ENCODE measurements around the gene FIZ1. TPM values are rescaled to one million over a fixed set of nuclear protein-coding genes. Genes with fewer than 3 reads are reported as not detected.

FIZ1 gene, protein sequence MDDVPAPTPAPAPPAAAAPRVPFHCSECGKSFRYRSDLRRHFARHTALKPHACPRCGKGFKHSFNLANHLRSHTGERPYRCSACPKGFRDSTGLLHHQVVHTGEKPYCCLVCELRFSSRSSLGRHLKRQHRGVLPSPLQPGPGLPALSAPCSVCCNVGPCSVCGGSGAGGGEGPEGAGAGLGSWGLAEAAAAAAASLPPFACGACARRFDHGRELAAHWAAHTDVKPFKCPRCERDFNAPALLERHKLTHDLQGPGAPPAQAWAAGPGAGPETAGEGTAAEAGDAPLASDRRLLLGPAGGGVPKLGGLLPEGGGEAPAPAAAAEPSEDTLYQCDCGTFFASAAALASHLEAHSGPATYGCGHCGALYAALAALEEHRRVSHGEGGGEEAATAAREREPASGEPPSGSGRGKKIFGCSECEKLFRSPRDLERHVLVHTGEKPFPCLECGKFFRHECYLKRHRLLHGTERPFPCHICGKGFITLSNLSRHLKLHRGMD
- 18.4 TPM for total RNA-seq

DNA sequence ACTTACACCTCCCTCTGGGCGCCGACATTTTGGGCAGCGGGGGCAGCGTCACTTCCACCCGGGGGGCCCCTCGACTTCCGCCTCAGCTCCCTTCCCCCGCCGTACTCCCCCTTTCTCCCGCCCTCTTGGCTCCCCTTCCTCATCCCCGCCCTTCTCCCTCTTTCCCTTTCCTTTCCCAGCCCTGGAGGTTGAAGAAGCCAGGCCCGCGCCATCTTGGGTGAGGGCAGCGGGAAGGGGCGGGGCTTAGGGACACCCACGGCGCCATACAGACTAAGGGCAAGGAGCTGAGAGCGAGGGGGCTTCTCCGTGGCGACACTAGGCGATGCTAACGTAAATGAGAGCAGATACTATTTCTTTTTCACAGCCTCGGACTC, at the start of gene FIZ1:
TSS of gene FIZ1 (minus strand) at position 50 of the 374 bp plus-strand sequence. CDS start 1,652 bp downstream, outside the sequence.
- DNase-seq (ENCODE audit: low spot score): peak; percentile 99

DNA sequence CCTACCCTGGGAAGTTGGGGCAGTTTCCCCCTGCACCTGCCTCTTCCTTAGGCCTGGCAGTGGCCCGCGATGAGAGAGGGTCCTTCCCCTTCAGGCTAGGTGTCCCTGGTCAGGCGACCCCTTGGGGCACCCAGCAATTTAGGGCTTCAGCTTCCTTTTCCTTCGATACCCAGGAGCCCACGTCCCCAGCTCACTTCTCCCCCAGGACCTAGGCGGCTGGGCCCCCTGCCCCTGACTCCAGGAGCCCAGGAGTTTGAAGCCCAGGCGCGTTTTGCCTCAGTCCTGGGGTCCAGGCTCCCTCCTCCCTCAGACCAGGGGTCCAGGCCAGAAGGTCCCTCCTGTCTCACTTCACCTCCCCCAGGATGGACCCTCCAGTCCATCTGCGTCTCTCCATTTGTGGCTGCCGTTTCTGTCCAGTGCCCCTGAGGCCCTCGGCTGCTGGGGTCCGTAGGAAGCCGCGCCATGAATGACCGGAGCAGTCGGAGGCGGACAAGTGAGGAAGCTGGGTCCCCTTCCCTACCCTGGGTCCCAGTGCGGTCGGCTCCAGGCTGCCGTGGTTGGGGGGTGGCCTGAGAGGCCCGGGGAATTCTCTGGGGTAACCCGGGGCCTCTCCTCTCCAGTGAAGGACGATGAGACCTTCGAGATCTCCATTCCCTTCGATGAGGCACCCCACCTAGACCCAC, 49.4 kb upstream of the FIZ1 start:
- DNase-seq (ENCODE audit: low spot score): no peak

DNA sequence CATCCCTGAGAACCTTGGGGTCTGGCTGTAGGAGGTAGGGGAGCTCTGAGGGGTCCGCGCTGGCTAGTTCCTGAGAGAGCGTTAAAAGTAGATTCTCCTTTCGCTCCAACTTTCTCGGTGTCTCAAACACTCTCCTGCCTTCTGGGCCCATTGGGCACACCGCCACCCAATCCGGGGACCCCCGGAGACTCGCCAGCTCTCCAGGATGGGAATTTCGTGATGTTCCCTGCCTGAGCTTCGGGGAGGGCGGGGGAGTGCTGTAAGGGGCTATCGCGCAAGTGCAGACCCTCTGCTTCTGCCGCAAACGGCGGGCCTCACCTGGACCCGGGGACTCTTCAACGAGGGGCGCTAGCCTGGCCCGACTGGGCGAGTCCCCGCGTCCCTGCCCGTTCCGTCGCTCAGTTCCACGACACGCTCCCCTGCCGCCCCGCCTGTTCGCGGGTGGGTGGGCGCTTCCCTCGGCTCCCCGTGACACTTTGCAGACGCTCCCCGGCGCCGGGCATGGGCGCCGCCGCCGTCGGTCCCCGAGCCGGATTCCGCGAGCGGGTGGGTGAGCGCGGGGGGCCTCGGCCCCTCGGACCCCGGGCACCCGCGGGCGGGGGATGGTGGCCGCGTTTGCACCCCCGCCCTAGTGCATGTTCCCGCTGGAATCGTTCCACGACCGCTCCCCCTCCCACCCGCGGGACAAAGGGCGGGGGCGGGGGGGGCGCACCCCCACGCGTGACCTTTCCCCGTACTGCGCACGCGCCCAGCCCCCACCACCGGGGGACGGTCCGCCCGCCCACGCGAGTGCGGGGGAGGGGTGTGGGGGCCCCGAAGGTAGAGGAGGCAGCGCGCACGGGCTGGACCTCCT, 48.6 kb upstream of the FIZ1 start, which contains the start of gene CCDC106:
TSS of gene CCDC106 (plus strand) at position 481 of the 853 bp plus-strand sequence. CDS start 835 bp downstream, outside the sequence.
- DNase-seq (ENCODE audit: low spot score): peak; percentile 62

DNA sequence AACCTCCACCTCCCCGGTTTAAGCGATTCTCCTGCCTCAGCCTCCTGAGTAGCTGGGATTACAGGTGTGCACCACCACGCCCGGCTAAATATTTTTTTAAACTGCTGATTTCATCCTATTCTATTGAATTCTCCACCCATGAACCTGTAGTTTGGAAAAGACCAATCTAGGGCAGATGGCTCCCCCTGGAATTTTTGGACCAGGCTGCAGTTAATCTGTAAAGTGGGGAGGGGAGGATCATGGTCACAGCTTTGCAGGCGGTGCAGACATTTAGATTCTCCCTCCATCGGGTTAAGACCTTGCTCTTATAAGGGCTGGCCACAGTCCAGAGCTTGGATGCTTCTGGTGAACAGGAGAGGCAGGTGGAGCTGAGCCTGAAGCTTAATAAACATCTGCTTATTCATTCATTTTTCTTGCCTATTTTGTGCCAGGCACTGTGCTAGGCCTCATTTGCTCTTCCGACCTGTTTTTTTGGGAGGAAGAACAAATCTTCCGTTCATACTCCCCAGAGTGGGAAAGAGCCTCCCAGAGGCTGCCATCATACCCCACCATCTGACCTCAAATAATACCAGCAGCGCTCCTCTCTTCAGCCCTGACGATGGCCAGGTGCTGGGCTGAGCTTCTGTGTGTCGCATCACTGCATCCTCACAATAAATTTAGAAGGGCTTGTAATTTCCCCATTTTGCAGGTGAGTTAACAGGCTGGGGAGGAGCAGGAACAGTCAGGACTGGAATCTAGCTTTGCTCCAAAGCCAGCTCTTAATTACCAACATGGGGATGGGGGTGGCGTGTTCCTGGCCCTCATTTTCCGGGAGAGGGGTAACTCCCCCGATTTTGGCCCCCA, 47.8 kb upstream of the FIZ1 start:
- DNase-seq (ENCODE audit: low spot score): no peak

DNA sequence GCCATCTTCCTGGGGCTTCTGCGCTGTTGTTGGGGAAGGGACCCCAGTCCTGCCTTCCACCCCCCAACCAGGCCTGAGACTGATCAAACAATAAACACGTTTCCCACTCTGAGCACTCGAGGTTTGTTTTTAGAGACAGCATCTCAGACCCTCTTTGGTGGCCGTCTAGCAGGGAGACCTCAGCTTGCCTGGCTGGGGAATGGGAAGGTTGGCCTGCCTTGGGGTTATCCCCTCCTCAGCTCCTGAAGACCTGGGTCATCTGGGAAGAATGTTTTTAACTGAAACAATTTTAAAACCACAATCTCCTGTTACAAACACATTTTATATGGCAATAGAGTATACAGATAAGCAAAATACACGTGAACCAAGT, 46.2 kb upstream of the FIZ1 start:
- no peak for DNase-seq (ENCODE audit: low spot score)

DNA sequence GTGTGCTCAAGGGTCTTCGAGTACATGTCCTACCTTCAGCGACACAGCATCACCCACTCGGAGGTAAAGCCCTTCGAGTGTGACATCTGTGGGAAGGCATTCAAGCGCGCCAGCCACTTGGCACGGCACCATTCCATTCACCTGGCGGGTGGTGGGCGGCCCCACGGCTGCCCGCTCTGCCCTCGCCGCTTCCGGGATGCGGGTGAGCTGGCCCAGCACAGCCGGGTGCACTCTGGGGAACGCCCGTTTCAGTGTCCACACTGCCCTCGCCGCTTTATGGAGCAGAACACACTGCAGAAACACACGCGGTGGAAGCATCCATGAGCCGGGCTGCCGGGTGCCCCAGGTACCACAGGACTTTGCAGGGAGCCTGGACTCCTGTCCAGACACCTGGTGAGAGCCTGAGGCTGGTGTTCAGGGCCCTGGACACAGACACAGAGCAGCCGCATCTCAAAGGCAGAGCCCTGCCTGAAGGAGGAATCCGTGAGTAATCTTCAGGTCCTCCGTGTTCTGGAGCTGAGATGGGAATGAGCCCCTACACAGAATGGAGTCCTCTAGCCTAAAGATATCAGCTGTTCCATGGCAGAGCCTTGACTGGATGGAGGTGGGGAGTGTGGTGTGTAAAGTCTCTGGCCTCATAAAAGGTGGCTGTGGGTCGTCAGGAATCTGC, 45.7 kb upstream of the FIZ1 start:
- no peak for DNase-seq (ENCODE audit: low spot score)

DNA sequence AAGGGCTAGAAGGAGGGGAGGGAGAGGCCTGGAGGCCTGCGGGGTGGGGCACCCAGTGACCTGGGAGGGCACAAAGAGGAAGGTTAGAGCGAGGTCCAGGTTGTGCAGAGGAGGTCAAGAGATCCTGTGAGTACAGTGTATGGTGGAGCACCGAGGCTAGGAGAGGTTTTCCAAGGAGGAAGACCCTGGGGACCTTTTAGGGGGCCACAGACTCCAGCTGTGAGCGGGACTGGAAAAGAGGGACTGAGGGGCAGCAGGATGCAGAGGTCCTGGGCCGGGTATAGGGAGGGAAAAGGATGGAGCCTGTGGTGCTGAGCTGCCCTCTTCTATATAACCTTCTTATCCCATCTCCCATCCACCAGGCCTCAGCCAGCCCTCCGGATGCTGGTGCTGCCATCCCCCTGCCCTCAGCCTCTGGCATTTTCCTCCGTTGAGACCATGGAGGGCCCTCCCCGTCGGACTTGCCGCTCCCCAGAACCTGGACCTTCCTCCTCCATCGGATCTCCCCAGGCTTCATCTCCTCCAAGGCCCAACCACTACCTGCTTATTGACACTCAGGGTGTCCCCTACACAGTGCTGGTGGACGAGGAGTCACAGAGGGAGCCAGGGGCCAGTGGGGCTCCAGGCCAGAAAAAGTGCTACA, 45.0 kb upstream of the FIZ1 start:
- DNase-seq (ENCODE audit: low spot score): no peak

DNA sequence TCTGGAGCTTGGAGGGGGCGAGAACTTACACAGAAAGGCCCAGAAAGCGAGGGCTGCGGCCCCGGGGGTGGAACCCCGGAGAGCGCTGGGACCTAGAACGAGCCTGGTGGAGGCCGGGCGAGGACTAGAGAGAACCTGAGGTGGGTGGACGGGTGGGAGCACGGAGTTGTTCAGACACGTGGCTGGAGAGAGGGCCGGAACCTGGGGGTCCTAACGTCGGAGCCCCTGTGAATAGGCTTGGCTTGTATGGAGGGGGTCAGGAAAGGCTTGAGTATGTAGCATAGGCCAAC, 44.5 kb upstream of the FIZ1 start:
- no peak for DNase-seq (ENCODE audit: low spot score)

DNA sequence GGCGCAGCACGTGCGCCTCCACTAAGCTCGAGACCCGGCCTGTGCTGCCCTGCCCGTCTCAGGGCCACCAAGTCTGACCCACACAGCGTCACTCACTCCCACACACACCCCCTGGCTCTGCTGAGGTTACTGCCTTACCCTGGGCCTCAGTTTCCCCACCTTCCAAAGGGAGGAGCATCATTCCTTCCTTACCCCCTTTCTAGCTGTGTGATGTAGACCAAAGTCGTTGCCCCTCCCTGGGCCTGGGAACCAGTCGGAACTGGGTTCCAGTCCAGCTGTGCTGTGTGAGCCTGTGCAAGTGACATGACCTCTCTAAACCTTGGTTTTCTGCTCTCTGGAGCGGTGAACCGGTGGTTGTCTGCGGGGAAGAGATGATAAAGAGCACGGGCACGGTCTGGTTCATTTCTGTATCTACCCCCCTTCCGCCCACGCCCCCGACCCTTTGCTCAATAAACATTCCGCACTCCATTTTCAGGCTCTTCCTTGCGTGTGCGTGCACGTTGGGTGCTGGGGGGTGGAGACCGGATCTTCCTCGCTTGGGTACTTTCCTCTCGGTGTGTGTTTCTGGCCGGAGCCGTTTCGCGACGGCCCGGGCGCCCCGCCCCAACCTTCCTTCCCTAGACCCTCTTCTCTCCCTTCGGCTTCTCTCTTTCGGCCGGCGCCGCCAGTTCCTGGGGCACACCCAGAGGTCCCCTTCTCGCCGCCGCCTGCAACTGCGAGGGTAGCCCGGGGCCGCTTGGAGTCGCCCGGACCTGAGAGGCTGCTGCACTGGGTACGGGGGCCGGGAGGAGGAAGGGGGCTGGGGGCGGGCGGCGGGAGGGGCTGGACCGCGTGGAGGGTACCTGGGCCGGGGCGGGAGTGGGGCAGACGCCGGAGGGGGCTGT, 43.9 kb upstream of the FIZ1 start, which contains the start of gene ZNF581:
TSS of gene ZNF581 (plus strand) at position 647 of the 884 bp plus-strand sequence. CDS start 923 bp downstream, outside the sequence.
- DNase-seq (ENCODE audit: low spot score): peak; percentile 86

DNA sequence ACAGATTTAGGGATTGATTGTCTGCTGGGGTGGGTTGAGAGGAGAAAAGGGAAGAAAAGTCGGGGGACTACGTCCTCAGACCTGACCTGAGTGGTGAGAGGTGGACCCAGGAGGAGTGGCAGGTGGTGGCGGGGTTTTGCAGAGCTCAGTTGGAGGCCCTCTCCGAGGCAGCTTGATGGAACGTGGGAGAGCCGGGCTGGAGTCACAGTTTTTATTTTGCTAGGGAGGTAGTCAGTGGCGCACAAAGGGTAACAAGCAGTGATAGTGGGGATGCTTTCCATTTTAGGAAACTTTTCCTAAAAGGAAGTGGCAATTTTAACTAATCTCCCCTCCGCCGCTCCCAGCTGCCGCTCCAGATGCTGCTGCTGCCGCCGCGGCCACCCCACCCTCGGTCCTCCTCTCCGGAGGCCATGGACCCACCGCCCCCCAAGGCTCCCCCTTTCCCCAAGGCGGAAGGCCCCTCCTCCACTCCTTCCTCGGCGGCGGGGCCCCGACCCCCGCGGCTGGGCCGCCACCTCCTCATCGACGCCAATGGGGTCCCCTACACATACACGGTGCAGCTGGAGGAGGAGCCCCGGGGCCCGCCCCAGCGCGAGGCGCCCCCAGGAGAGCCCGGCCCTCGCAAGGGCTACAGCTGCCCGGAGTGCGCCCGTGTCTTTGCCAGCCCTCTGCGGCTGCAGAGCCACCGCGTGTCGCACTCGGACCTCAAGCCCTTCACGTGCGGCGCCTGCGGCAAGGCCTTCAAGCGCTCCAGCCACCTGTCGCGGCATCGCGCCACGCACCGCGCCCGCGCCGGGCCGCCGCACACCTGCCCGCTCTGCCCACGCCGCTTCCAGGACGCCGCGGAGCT, 43.1 kb upstream of the FIZ1 start:
- DNase-seq (ENCODE audit: low spot score): no peak

DNA sequence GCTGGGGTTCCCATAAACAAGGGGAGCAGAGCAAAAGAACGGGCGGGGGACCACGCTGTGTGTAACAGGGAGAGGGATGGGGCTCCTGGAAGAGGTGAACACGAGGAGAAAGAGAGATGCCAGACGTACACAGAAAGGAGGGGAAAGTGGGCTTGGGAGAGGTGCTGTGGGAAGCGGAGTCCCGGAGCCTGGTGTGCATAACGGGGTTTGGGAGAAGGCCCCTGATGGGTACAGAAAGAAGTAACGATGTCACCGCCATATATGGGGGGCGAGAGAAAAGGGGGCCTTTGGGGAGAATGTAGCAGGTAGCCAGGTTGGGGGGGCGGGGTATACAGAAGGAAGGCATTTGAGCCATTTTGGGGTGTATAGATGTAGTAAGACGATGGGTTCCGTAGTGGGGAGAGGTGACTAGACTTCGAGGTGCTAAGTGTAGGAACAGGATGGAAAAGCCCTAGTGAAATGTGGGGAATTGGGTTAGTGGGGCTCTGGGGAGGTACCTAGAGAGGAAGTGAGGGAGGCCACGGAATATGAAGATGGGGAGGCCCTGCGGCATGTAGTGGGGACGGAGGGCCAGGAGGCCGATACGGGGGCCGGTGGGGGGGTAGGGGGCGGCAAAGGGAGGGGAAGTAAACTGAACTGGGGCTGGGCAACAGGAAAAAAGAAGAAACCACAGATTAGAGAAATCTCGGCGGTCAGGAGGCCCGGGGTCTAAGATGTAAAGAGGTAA, 42.3 kb upstream of the FIZ1 start:
- DNase-seq (ENCODE audit: low spot score): no peak

DNA sequence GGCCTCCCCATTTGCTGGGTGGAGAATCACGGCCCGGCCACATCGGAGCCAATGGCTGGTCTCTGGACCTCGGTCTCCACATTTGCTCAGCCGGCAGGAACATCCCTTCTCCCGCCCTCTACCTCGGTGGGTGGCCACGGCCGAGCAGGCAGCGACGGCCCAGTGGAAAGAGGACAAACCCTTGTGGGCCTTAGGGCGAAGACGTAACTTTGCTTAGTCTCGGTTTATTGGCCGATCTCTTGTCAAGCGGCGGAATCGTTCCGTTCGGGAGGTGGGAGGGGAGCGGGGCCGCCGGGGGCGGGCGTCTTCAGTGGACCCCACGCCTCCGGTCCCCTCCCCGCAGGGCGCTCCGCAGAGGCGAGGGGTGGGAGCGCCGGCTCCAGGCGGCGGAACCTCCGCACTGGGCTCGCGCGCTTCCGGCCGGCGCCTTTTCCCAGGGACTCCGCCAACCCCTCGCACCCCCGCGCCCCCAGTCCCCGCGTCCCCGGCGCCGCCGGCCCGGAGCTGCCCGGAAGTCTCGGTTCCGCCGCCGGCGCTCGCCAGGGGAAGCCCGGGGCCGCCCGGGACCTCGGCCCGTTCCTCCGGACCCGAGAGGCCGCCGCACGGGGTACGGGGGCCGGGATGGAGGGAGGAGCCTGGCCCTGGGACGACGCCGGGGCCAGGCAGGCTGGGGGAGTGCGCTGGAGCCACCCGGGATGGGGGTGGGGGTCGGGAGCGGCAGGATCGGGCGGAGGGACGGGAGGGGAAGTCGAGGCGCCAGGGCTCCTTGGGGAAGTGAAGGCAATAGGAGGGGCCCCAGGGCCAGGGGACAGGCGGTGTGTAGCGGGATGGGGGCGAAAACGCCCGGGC, 41.5 kb upstream of the FIZ1 start, which contains the start of gene ZNF580:
TSS of gene ZNF580 (plus strand) at position 426 of the 849 bp plus-strand sequence. CDS start 1,507 bp downstream, outside the sequence.
- DNase-seq (ENCODE audit: low spot score): peak; percentile 76

DNA sequence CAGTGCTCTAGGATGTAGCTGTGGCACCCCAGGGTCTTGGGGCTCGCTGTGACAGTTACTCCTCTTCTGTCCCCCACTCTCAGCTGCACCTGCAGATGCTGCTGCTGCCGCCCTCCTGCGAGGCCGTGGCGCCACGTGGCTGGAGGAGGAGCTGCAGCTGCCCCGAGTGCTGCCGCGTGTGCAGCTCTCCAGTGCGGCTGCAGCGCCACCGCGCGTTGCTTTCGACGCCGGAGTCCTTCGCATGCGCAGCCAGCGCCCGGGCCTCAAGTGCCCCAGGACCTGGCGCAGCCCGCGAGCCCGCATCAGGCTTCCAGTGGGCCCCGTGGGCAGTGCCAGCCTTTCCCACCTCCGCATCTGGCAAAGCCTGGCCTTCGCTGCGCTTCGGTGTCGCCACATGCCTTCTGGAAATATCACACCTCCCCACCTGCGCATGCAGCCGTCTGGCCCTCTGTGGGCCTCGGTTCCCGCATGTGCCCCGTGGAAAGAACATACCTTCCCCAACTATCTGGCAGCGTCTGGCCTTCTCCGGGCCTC, 40.8 kb upstream of the FIZ1 start:
- DNase-seq (ENCODE audit: low spot score): peak; percentile 65

DNA sequence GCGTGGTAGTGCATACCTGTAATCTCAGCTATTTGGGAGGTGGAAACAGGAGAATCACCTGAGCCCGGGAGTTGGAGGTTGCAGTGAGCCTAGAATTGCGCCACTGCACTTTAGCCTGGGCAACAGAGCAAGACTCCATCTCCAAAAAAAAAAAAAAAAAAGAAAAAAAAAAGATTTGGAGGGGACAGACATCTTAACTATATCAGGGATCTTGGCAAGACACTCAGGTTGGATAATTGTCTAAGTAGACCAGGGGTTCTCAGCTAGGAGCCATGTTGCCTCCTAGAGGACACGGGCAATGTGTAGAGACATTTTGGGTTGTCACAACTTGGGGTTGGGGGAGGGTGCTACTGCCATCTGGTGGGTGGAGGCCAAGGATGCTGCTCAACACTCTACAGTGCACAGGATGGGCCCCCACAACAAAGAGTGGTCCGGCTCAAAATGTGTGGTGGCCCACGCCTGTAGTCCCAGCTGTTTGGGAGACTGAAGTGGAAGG, 39.6 kb upstream of the FIZ1 start:
- no peak for DNase-seq (ENCODE audit: low spot score)

DNA sequence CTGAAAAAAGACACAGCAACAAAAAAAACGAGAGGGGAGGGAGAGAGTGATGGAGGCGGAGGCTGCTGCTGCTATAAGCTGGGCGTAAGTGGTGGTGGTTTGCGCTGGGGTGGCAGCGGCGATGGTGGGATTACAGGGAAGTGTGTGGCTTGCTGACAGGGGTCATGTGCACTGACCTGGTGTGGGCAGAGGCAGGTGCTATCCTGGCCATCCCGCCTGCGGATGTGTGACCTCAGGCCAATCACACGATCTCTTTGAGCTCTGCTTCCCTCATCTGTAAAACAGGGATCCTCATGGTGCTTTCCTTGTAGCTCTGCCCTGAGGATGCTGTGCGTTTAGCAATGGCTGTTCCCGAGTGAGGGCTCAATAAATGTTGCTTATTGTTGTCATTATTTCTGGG, 38.2 kb upstream of the FIZ1 start:
- DNase-seq (ENCODE audit: low spot score): no peak

DNA sequence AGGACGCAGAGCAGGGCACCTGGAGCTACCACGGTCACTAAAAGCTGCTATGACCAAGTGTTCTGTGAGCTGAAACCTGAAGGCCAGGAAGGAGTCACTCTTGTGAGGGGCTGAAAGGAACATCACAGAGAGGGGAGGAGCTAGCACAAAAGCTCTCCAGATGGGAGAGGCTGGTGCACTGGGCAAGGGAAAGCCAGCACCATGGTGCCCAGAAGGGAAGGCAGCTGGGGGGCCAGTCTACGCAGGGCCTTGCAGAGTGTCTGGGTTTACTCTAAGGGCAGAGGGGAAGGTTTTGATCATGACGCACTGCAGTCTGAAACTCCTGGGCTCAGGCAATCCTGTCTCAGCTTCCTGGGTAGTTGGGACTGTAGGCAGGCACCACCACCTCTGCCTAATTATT, 37.4 kb upstream of the FIZ1 start:
- DNase-seq (ENCODE audit: low spot score): no peak
